HepG2 (cell line): ENCODE measurements around the gene SLC44A4. TPM values are rescaled to one million over a fixed set of nuclear protein-coding genes. Genes with fewer than 3 reads are reported as not detected.

ENCODE experiments used
- ATAC-seq: fragments of 200-7000 bp; cut with Tn5 transposase; 3 replicates; pipeline ENCODE4 v1.9.1; 2020; ENCODE audit warnings: mild to moderate bottlenecking, moderate library complexity
- BruUV-seq: library from RNA; stranded (reverse); fragments of 400-500 nt; replicated peaks from 2 replicates; lab custom pipeline; 2021; lab: Mats Ljungman, UMichigan
- CTCF ChIA-PET: fragments of 300-600 bp; formaldehyde crosslinking; extraction: SDS; loops from one replicate; lab custom pipeline; 2021; ENCODE audit warnings: low total read pairs, inconsistent platforms, low intra/inter-chr PET ratio; lab: Yijun Ruan, JAX
- POLR2A ChIA-PET: fragments of 350-600 bp; sonication (Branson Sonifier 250); formaldehyde crosslinking; loops from one replicate; lab custom pipeline; 2020; ENCODE audit warnings: antibody characterized with exemption, inconsistent platforms; lab: Yijun Ruan, JAX
- DNase-seq: peaks from one replicate; pipeline ENCODE4 v3.0.0-alpha.2; 2015; ENCODE audit warnings: low spot score
- FAIRE-seq: peaks from 3 replicates; lab custom pipeline; 2011; peaks lifted over from hg19 to GRCh38; lab: Jason Lieb, UNC
- H2AFZ ChIP-seq: one replicate; pipeline ENCODE4 v1.6.1; 2011; ENCODE audit warnings: low read length, inconsistent platforms
- H3K27ac ChIP-seq: fragments of 300-600 bp; 3 replicates; pipeline ENCODE4 v1.8.0; 2011; ENCODE audit warnings: mixed run types, mild to moderate bottlenecking, mixed read lengths, low read length, inconsistent platforms; ENCODE audit not compliant: insufficient read depth; ENCODE audit errors: extremely low read length
- H3K27me3 ChIP-seq, 2 experiments: fragments of 200-600 bp in 1 of 2; 2 replicates in 1 of 2; 3 replicates in 1 of 2; pipeline versions ENCODE4 v1.6.0 to v1.8.0; 2011; ENCODE audit warnings: low read length in 2 of 2, mild to moderate bottlenecking in 2 of 2, moderate library complexity in 2 of 2, inconsistent platforms in 1 of 2; ENCODE audit not compliant: insufficient read depth in 2 of 2, control insufficient read depth in 1 of 2
- H3K36me3 ChIP-seq, 2 experiments: fragments of 200-600 bp in 1 of 2; replicated peaks in 1 of 2; 2 replicates in 1 of 2; 3 replicates in 1 of 2; pipeline versions ENCODE4 v1.5.1 to v1.8.0; 2011; ENCODE audit warnings: low read length in 2 of 2, inconsistent platforms in 1 of 2; ENCODE audit not compliant: insufficient read depth in 2 of 2, control insufficient read depth in 1 of 2
- H3K4me1 ChIP-seq: 2 replicates; pipeline ENCODE4 v1.5.1; 2012; ENCODE audit warnings: low read length, inconsistent platforms; ENCODE audit not compliant: insufficient read depth
- H3K4me2 ChIP-seq: 2 replicates; pipeline ENCODE4 v1.6.0; 2011; ENCODE audit warnings: low read depth, low read length, inconsistent platforms
- H3K4me3 ChIP-seq, 3 experiments: fragments of 200-600 bp in 1 of 3; sonication (generic), shearing (Covaris generic) in 1 of 3; replicated peaks in 1 of 3; 2 replicates each; pipeline ENCODE4 v1.5.1; 2011 to 2016; ENCODE audit warnings: low read length in 3 of 3, inconsistent platforms in 2 of 3, low read depth in 2 of 3, mild to moderate bottlenecking in 2 of 3, control low read depth in 1 of 3, mixed read lengths in 1 of 3; ENCODE audit not compliant: insufficient read depth in 1 of 3
- H3K79me2 ChIP-seq: one replicate; pipeline ENCODE4 v1.6.1; 2011; ENCODE audit warnings: low read length, inconsistent platforms; ENCODE audit not compliant: insufficient read depth
- H3K9ac ChIP-seq: 2 replicates; pipeline ENCODE4 v1.6.0; 2011; ENCODE audit warnings: mild to moderate bottlenecking, low read depth, low read length, inconsistent platforms; ENCODE audit not compliant: insufficient read depth
- H3K9me3 ChIP-seq: 2 replicates; pipeline ENCODE4 v1.5.1; 2012; ENCODE audit warnings: mild to moderate bottlenecking, low read length
- H4K20me1 ChIP-seq: 2 replicates; pipeline ENCODE4 v1.6.0; 2011; ENCODE audit warnings: inconsistent platforms, mild to moderate bottlenecking, low read length, moderate library complexity; ENCODE audit not compliant: insufficient read depth
- ATF7-NPFF ChIP-seq: sonication (generic); formaldehyde crosslinking; IDR thresholded peaks from 2 replicates; pipeline ENCODE4 v1.8.1; 2023; ENCODE audit warnings: mild to moderate bottlenecking, low read depth, missing genetic modification reagents, moderate library complexity
- CEBPG ChIP-seq: IDR thresholded peaks from 2 replicates; pipeline ENCODE4 v1.6.1; 2016
- FOXP1 ChIP-seq, 2 experiments: fragments of 450-650 bp in 1 of 2; IDR thresholded peaks; 2 replicates each; pipeline ENCODE4 v1.6.1; 2017 to 2018; ENCODE audit warnings: antibody characterized with exemption in 1 of 2
- GATAD2A ChIP-seq: IDR thresholded peaks from 2 replicates; pipeline ENCODE4 v1.6.1; 2016
- NR2C2 ChIP-seq: sonication (generic); formaldehyde crosslinking; IDR thresholded peaks from 2 replicates; pipeline ENCODE4 v1.4.0; 2020; ENCODE audit warnings: missing genetic modification reagents, mild to moderate bottlenecking, moderate library complexity, borderline replicate concordance
- REST ChIP-seq, 2 experiments: IDR thresholded peaks; 2 replicates each; pipeline ENCODE4 v1.6.1; 2011 to 2012; ENCODE audit warnings: low read length in 2 of 2, borderline replicate concordance in 1 of 2, low read depth in 1 of 2, mild to moderate bottlenecking in 1 of 2, moderate library complexity in 1 of 2
- ZNF780A ChIP-seq: sonication (generic); formaldehyde crosslinking; IDR thresholded peaks from 2 replicates; pipeline ENCODE4 v1.8.0; 2022; ENCODE audit warnings: mild to moderate bottlenecking, missing genetic modification reagents, moderate library complexity
- WGBS: methylation state at CpG from one replicate; pipeline ENCODE4 v1.1.6; 2017; ENCODE audit warnings: low lambda C conversion rate; 5-methylcytosine and 5-hydroxymethylcytosine counted together
- in situ Hi-C: cut with HindIII; loops from 2 replicates; pipeline ENCODE4 v1.10.0; 2017; ENCODE audit warnings: low pct_unique_long_range_greater_than_20kb; ENCODE audit not compliant: extremely low pct_ligation_motif_present
- intact Hi-C: fragments of 100-400 bp; cut with micrococcal nuclease; formaldehyde crosslinking; loops from one replicate; pipeline ENCODE4 v1.10.0; 2022; ENCODE audit not compliant: unreplicated experiment
- polyA plus RNA-seq, 8 experiments: library from polyadenylated mRNA; depleted of rRNA in 3 of 8; stranded (reverse) in 7 of 8; unstranded in 1 of 8; fragments of >200 nt; fragmentation: Illumina TruSeq in 4 of 8; extraction: Trizol in 4 of 8; gene quantifications; 2 replicates each; pipeline versions ENCODE4 v1.2.1 to v1.2.3, GENCODE V29; 2011 to 2016; ENCODE audit warnings: low read depth in 4 of 8, missing spikeins in 1 of 8, mixed read lengths in 1 of 8; ENCODE audit not compliant: insufficient read depth in 1 of 8
- total RNA-seq, 5 experiments: library from RNA; depleted of rRNA; stranded (reverse); fragments of >200 nt; fragmentation: Illumina TruSeq; extraction: Trizol; gene quantifications; 2 replicates each; pipeline ENCODE4 v1.2.3, GENCODE V29; 2016; ENCODE audit warnings: low read depth in 1 of 5
- TF ChIP-seq, protein P1 (sequence below): sonication (generic); formaldehyde crosslinking; IDR thresholded peaks from 2 replicates; pipeline ENCODE4 v1.4.0; 2020; ENCODE audit warnings: missing genetic modification reagents, borderline replicate concordance
- TF ChIP-seq, protein P2 (sequence below): sonication (generic); formaldehyde crosslinking; IDR thresholded peaks from 2 replicates; pipeline ENCODE4 v1.5.1; 2020; ENCODE audit warnings: mild to moderate bottlenecking, missing genetic modification reagents, moderate library complexity

SLC44A4 gene
- total and polyA plus RNA-seq, 2 of the 13 experiments (the other 11 are each of a cell fraction or from before 2014, with no cell fraction given), result 3.5 to 5.9 TPM

- 0 out of 2 replicates have a peak, but pooled peaks have one; percentile 21 for TF ChIP-seq NR2C2
These were observed 44.1 kb upstream of the SLC44A4 start (continued) for GRCh38 chr6:31922942-31923341.

DNA sequence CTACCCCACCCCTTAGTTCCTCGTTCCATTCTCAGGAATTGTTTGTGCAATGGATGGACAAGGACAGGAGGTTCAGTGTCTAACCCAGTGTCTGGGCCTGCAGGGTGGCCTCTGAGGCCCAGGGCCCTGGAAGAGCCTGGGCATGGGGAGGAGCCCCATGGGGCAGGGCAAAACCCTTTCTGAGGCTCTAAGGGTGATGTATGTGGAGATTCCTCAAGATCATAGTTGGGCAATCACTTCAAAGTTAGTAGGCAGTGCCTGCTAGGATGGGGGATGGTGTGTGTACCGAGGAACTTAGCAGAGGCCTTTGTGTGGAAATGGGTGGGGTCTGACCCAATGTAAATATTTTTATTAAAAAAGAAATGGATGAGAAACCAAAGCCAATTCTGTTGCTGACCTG is 42.0 kb upstream of the SLC44A4 start:
- ChIA-PET CTCF (no interaction called here), POLR2A (interaction anchor here (0.9 to 5.6 kb wide), 8 partner anchors 9 to 155 kb away, joined by 3 to 35 read pairs (median 8); partner anchors contain the start of genes CFB, NELFE, NEU1 and SKIC2)
- Histone ChIP-seq H3K27ac (no peak overlapping the region), H3K4me1 (peaks cover 64% of the 10 kb centered on the region), H4K20me1 (no peaks in the 10 kb centered on the region), H3K4me2 (peak overlapping the region; percentile 25), H3K27me3 (no peaks in the 10 kb centered on the region), H3K36me3 (no peaks in the 10 kb centered on the region), H3K9me3 (no peaks in the 10 kb centered on the region), H3K4me3 (no peak overlapping the region), H3K9ac (no peak overlapping the region), H3K79me2 (no peaks in the 10 kb centered on the region), H2AFZ (no peak overlapping the region)
- 0% methylated on average over 2 of the region's 2 CpGs for WGBS
- ATAC-seq (peak; percentile 25), FAIRE-seq (peak; percentile 47), DNase-seq (no peak)
- in situ Hi-C loops, result loop anchor here (25.0 kb wide), 1 partner anchor 1041 kb away; the partner anchor contains the start of genes BRD2 and HLA-DMA
- intact Hi-C loops, result loop anchor here (10.0 kb wide), 1 partner anchor 146 kb away; the partner anchor contains the start of gene VWA7
- no TSS peak for BruUV-seq
- TF ChIP-seq CEBPG (CRISPR knock-in tag), result peak; percentile 50; the same call in 1 of the 2 replicates
- no peak for TF ChIP-seq REST (IDR thresholded peaks at IDR 0.05; ENCODE audit: borderline replicate concordance in 1 of 2, low read depth in 1 of 2, low read length in 2 of 2)
- TF ChIP-seq, protein P1, sequence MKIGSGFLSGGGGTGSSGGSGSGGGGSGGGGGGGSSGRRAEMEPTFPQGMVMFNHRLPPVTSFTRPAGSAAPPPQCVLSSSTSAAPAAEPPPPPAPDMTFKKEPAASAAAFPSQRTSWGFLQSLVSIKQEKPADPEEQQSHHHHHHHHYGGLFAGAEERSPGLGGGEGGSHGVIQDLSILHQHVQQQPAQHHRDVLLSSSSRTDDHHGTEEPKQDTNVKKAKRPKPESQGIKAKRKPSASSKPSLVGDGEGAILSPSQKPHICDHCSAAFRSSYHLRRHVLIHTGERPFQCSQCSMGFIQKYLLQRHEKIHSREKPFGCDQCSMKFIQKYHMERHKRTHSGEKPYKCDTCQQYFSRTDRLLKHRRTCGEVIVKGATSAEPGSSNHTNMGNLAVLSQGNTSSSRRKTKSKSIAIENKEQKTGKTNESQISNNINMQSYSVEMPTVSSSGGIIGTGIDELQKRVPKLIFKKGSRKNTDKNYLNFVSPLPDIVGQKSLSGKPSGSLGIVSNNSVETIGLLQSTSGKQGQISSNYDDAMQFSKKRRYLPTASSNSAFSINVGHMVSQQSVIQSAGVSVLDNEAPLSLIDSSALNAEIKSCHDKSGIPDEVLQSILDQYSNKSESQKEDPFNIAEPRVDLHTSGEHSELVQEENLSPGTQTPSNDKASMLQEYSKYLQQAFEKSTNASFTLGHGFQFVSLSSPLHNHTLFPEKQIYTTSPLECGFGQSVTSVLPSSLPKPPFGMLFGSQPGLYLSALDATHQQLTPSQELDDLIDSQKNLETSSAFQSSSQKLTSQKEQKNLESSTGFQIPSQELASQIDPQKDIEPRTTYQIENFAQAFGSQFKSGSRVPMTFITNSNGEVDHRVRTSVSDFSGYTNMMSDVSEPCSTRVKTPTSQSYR (CRISPR knock-in tag), result peak; percentile 87
- TF ChIP-seq ZNF780A (CRISPR knock-in tag), result no peak
- TF ChIP-seq, protein P2, sequence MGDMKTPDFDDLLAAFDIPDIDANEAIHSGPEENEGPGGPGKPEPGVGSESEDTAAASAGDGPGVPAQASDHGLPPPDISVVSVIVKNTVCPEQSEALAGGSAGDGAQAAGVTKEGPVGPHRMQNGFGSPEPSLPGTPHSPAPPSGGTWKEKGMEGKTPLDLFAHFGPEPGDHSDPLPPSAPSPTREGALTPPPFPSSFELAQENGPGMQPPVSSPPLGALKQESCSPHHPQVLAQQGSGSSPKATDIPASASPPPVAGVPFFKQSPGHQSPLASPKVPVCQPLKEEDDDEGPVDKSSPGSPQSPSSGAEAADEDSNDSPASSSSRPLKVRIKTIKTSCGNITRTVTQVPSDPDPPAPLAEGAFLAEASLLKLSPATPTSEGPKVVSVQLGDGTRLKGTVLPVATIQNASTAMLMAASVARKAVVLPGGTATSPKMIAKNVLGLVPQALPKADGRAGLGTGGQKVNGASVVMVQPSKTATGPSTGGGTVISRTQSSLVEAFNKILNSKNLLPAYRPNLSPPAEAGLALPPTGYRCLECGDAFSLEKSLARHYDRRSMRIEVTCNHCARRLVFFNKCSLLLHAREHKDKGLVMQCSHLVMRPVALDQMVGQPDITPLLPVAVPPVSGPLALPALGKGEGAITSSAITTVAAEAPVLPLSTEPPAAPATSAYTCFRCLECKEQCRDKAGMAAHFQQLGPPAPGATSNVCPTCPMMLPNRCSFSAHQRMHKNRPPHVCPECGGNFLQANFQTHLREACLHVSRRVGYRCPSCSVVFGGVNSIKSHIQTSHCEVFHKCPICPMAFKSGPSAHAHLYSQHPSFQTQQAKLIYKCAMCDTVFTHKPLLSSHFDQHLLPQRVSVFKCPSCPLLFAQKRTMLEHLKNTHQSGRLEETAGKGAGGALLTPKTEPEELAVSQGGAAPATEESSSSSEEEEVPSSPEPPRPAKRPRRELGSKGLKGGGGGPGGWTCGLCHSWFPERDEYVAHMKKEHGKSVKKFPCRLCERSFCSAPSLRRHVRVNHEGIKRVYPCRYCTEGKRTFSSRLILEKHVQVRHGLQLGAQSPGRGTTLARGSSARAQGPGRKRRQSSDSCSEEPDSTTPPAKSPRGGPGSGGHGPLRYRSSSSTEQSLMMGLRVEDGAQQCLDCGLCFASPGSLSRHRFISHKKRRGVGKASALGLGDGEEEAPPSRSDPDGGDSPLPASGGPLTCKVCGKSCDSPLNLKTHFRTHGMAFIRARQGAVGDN (CRISPR knock-in tag), result peak; percentile 21; the same call in 1 of the 2 replicates
- TF ChIP-seq FOXP1 (IDR thresholded peaks at IDR 0.05), result no peak
- peak; percentile 14; the same call in 1 of the 2 replicates for TF ChIP-seq FOXP1 (CRISPR knock-in tag; IDR thresholded peaks at IDR 0.05)
- no peak for TF ChIP-seq ATF7-NPFF (CRISPR knock-in tag)
- TF ChIP-seq GATAD2A (CRISPR knock-in tag), result peak; percentile 72
